Sigmoid colon (tissue), 7 donors: ENCODE results near the gene KIAA1614. TPM values are rescaled to one million over a fixed set of nuclear protein-coding genes. Genes with fewer than 3 reads are reported as not detected.
A peak's percentile ranks its signal among the peaks of the same experiment; 100 is the strongest.

Experiments used
- DNase-seq: peaks from one replicate; pipeline ENCODE4 v3.0.0-alpha.2; 2019
- H3K27ac ChIP-seq, 4 donors: fragments of 200-600 bp; sonication (generic); one replicate each; pipeline ENCODE4 v1.5.1; 2016 to 2019; ENCODE audit warnings: mild to moderate bottlenecking in 1 of 4
- H3K27me3 ChIP-seq, 3 donors: fragments of 200-600 bp; sonication (generic); one replicate each; pipeline ENCODE4 v1.5.1; 2019; ENCODE audit warnings: mild to moderate bottlenecking in 1 of 3
- H3K36me3 ChIP-seq, 4 donors: fragments of 200-600 bp; sonication (generic); one replicate each; pipeline ENCODE4 v1.5.1; 2016 to 2019
- H3K4me1 ChIP-seq, 4 donors: fragments of 200-600 bp; sonication (generic); one replicate each; pipeline ENCODE4 v1.5.1; 2017 to 2019
- H3K4me3 ChIP-seq, 4 donors: fragments of 200-600 bp; sonication (generic); one replicate each; pipeline ENCODE4 v1.5.1; 2017 to 2019; ENCODE audit warnings: mild to moderate bottlenecking in 2 of 4, moderate library complexity in 1 of 4
- H3K9me3 ChIP-seq, 4 donors: fragments of 200-600 bp in 3 of 4; sonication (generic) in 3 of 4; one replicate each; pipeline versions ENCODE4 v1.5.1 to v1.6.1; 2013 to 2019
- CTCF ChIP-seq, 4 experiments: fragments of 450-650 bp in 3 of 4; fragments of 200-600 bp in 1 of 4; IDR thresholded peaks; one replicate each; pipeline ENCODE4 v1.5.1; 2016 to 2019; ENCODE audit warnings: antibody characterized with exemption in 4 of 4, mild to moderate bottlenecking in 3 of 4, moderate library complexity in 2 of 4
- EP300 ChIP-seq, 4 donors: sonication (generic); formaldehyde crosslinking; IDR thresholded peaks; one replicate each; pipeline ENCODE4 v1.6.1; 2017; ENCODE audit warnings: antibody characterized with exemption in 4 of 4
- POLR2A ChIP-seq, 2 donors: fragments of 450-650 bp; IDR thresholded peaks; one replicate each; pipeline ENCODE4 v1.6.1; 2016; ENCODE audit warnings: antibody characterized with exemption in 2 of 2, mild to moderate bottlenecking in 2 of 2, moderate library complexity in 2 of 2
- POLR2AphosphoS5 ChIP-seq, 4 donors: sonication (generic); formaldehyde crosslinking; IDR thresholded peaks; one replicate each; pipeline ENCODE4 v1.6.1; 2017; ENCODE audit warnings: antibody characterized with exemption in 4 of 4
- WGBS, 2 donors: extraction: QIAGEN DNeasy Blood & Tissue Kit; methylation state at CpG; one replicate each; pipeline ENCODE4 v1.1.7; 2013; 5-methylcytosine and 5-hydroxymethylcytosine counted together
- intact Hi-C: fragments of 100-400 bp; cut with DNase I; formaldehyde crosslinking; loops from one replicate; pipeline ENCODE4 v1.15.1; 2023
- polyA plus RNA-seq, 3 donors: library from polyadenylated mRNA; stranded (reverse); fragments of 200-250 nt; gene quantifications; one replicate each; pipeline ENCODE4 v1.2.3, GENCODE V29; 2013
- total RNA-seq, 4 donors: library from RNA; depleted of rRNA; stranded (reverse); fragments of >200 nt; gene quantifications; one replicate each; pipeline ENCODE4 v1.1.0, GENCODE V29; 2016
- donor health status: healthy with polysubstance abuse.
- donor health status: Bipolar disorder and iron deficiency.
- donor health status: healthy.

Gene KIAA1614
- total and polyA plus RNA-seq, 7 donors = 1.2 to 14.8 (median 6.3) TPM

- TF ChIP-seq POLR2AphosphoS5 (IDR thresholded peaks at IDR 0.05) (no peak), EP300 (IDR thresholded peaks at IDR 0.05) (no peak), POLR2A (IDR thresholded peaks at IDR 0.05) (no peak), CTCF (IDR thresholded peaks at IDR 0.05) (no peak)
- Histone ChIP-seq H3K27ac (peak overlapping the region in 3 of 4 donors; percentile 83 to 89 (median 88)), H3K9me3 (no peaks in the 10 kb centered on the region), H3K27me3 (no peaks in the 10 kb centered on the region), H3K4me1 (peaks cover 0 to 47% (median 43%) of the 10 kb centered on the region in 4 donors), H3K4me3 (no peak overlapping the region), H3K36me3 (peaks cover 0 to 28% (median 8%) of the 10 kb centered on the region in 4 donors)
- 78 to 82% methylated on average over 3 of the region's 3 CpGs for WGBS, 2 donors
- intact Hi-C loops = no loop called here
- DNase-seq = no peak
Observed at GRCh38 chr1:180929389-180929788, 16.7 kb downstream of the KIAA1614 start.

- peaks cover 0 to 37% (median 16%) of the 10 kb centered on the region in 4 donors for H3K36me3 ChIP-seq
- H3K27ac ChIP-seq = no peak overlapping the region
- intact Hi-C loops = no loop called here
- H3K27me3 ChIP-seq = no peaks in the 10 kb centered on the region
- WGBS, 2 donors = 75 to 96% methylated on average over 5 of the region's 5 CpGs
- no peaks in the 10 kb centered on the region for H3K9me3 ChIP-seq
- H3K4me3 ChIP-seq = no peak overlapping the region
- TF ChIP-seq POLR2A (IDR thresholded peaks at IDR 0.05) (no peak), CTCF (IDR thresholded peaks at IDR 0.05) (peak in 1 of 4 experiments; percentile 5)
- no peak for DNase-seq
- H3K4me1 ChIP-seq = peaks cover 0 to 40% (median 37%) of the 10 kb centered on the region in 4 donors
Observed at GRCh38 chr1:180930687-180931086, 18.0 kb downstream of the KIAA1614 start.

- H3K36me3 ChIP-seq = peaks cover 0 to 46% (median 24%) of the 10 kb centered on the region in 4 donors
Observed at GRCh38 chr1:180931529-180931928, 18.8 kb downstream of the KIAA1614 start.

GRCh38 chr1:180932378-180932777, 19.7 kb downstream of the KIAA1614 start:
- TF ChIP-seq POLR2A (IDR thresholded peaks at IDR 0.05) = no peak
- no peak for TF ChIP-seq EP300 (IDR thresholded peaks at IDR 0.05)
- no peak for TF ChIP-seq POLR2AphosphoS5 (IDR thresholded peaks at IDR 0.05)
- WGBS, 2 donors = 95 to 96% methylated on average over 4 of the region's 4 CpGs
- Histone ChIP-seq H3K27ac (no peak overlapping the region), H3K36me3 (peaks cover 0 to 54% (median 33%) of the 10 kb centered on the region in 4 donors), H3K9me3 (no peaks in the 10 kb centered on the region), H3K27me3 (no peaks in the 10 kb centered on the region), H3K4me3 (no peak overlapping the region), H3K4me1 (peaks cover 0 to 23% (median 20%) of the 10 kb centered on the region in 4 donors)
- intact Hi-C loops = no loop called here
- no peak for DNase-seq

More at GRCh38 chr1:180931529-180931928, 18.8 kb downstream of the KIAA1614 start:
- DNase-seq = no peak
- TF ChIP-seq CTCF (IDR thresholded peaks at IDR 0.05) = no peak
- WGBS, 2 donors = 77 to 94% methylated on average over 4 of the region's 4 CpGs
- Histone ChIP-seq H3K27me3 (no peaks in the 10 kb centered on the region), H3K27ac (no peak overlapping the region), H3K4me3 (no peak overlapping the region), H3K4me1 (peaks cover 0 to 31% (median 28%) of the 10 kb centered on the region in 4 donors), H3K9me3 (no peaks in the 10 kb centered on the region)
- intact Hi-C loops = no loop called here

- Histone ChIP-seq H3K4me3 (no peak overlapping the region), H3K27ac (no peak overlapping the region), H3K27me3 (no peaks in the 10 kb centered on the region), H3K9me3 (no peaks in the 10 kb centered on the region), H3K36me3 (peaks cover 0 to 59% (median 36%) of the 10 kb centered on the region in 4 donors), H3K4me1 (peaks cover 0 to 15% (median 12%) of the 10 kb centered on the region in 4 donors)
- DNase-seq = no peak
- intact Hi-C loops = no loop called here
- TF ChIP-seq POLR2A (IDR thresholded peaks at IDR 0.05) (no peak), EP300 (IDR thresholded peaks at IDR 0.05) (no peak), POLR2AphosphoS5 (IDR thresholded peaks at IDR 0.05) (no peak), CTCF (IDR thresholded peaks at IDR 0.05) (no peak)
Observed at GRCh38 chr1:180933141-180933540, 20.4 kb downstream of the KIAA1614 start.
